Eye (tissue), 1 donor: ENCODE data around the gene DAAM1.

Experiments used
- DNase-seq: peaks from one replicate; pipeline ENCODE4 v3.0.0-alpha.2; 2015

DAAM1 gene

DNA sequence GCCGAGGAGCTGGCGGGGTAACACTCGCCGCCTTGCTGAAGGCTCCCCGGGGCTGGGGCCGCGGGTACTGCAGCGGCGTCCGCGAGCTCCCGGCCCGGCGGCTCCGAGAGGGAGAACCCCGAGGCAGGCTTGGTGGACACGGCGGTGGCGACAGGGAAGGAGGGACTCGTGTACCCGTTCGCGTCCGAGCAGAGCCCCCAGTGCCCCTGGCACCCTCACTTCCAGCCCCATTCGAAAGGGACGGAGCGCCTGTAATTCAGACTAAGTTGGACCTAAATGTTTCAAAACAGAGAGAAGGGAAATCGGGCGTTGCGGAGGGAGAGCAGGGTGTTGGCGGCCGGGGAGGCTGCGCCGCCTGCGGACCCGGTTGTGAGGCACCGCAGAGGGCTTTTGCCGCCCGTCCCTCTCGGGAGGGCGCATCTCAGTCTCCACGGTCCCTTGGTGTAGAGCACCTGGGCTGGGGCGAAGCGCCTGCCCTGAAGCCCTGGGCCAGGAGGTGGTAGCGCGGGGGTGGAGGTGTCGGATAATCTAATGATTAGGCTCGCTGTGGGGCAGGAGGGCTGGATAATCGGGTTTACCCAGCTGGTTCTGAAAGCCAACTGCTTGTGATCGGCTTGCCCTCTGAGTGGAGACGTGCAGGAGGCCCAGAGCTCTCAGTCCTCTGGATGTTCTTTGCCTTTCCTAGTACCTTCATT is 771 bp downstream of the DAAM1 start:
- peak; percentile 80 for DNase-seq

DNA sequence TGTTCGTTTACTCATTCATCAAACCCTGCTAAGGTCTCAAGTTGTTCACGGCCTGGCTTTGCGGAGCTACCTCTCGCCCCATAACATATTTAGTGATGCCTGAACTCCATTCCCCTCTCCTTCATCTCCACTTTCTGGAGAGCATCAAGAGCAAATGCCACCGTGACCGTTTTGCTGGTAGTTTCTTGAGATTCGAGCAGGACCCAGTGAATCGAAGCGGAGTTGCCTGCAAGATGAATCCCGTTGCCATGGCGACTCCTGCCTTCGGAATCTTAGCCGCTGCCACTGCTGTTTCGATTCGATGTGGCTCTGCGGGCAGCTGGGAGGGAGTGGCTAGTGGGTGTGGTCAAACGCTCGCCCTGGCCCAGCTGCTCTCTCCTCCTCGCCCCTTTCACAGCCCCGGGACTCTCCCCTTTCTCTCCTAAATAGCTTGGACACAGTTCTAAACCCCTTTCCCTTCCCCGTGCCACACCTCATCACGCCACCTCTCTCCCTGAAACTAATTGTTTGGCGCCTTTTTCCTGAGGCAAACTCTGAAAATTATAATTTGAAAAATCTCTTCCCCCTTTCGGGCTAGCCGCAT is 1.4 kb downstream of the DAAM1 start:
- DNase-seq = peak; percentile 97

DNA sequence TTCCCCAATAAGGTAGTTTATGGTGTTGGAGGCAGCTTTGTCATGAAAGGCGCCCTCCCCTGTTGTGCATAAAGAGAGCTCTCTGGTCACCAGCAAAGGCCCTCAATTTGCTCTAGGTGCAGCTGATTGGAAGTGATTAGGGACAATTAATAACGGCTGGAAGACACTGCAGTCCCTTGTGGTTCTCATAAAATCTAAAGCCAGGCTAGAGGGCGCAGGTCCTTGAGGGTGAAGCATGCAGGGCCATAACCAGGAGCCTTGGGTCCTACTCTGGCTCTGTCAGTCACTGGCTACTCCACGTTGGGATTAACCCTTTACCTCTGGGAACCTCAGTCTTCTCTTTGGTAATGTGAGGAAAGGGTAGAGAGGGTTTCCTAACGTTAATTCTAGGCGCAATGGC is 1.9 kb downstream of the DAAM1 start:
- peak; percentile 86 for DNase-seq

DNA sequence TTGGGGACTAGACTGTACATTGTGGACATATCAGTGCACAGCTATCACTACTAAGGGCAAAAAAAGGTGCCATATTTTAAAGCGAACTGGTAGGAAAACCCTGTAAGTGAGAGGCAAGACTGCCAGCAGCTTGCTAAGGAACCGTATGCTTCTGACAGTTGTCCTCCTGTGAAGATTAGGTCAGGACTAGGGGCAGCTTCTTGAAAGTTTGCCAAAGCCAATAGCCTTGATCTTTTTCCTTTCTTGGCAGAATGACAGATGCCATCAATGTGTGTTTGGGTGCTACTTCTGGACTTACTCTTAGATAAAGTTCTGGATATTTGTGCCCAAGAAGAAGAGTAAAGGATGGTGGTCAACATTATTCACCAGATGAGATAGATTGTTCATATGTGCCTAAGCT is 7.4 kb downstream of the DAAM1 start:
- no peak for DNase-seq

DNA sequence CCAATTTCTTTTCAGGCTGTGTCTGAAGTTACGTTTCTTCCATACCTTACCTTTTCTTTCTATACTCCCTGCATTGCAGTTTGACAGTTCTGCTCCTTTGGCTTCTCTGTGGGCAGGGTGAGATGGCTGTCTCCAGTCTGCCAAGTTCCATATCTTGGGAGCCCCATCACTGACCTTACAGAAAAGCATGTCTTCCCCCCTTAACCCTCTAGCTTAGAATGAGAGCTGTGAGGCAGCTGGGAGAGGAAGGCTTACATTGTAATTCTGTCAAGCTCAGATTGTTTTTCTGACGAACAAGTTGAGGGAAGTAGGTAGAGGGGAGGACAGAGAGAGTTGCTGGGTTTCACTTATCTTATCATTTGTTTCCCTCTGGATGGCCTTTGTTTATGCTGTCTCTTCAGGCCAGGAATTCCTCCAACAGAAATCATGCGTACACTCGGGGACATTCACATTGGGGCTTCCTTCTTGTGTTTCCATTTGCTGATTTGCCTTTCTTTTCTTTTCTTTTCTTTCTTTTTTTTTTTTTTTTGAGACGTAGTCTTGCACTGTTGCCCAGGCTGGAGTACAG is 9.3 kb downstream of the DAAM1 start:
- no peak for DNase-seq

DNA sequence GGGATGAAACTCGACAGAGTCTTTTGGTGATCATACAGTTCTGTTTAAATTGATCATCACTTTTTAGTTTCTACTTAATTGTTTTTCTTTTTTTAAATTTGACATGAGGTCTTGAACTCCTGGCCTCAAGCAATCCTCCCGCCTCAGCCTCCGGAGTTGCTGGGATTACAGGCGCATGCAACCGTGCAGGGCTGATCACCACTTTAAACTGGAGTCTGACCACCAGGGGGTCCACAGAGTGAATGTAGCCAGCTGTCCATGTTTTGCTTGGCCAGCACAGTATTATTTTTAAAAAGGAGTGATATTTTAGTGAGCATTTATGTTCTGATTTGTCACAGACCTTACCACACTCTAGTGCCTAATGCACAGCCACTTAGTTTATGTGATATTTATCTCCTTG is 10.7 kb downstream of the DAAM1 start:
- DNase-seq = no peak

DNA sequence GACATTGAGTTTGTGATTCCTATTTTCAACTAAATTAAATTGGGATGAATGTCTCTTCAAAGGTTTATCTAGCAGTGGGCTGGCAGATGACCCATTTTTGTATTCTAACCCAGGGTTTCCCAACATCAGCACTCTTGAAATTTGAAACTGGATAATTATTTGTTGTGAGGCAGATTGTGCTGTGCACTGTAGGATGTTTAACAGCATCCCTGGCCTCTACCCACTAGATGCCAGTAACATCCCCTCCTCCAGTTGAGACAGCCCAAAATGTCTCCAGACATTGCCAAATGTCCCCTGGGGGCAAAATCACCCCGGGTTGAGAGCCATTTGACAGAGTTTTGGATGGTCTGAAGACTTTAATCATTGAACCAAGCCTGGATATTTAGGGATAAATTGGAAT is 11.1 kb downstream of the DAAM1 start:
- DNase-seq = no peak

DNA sequence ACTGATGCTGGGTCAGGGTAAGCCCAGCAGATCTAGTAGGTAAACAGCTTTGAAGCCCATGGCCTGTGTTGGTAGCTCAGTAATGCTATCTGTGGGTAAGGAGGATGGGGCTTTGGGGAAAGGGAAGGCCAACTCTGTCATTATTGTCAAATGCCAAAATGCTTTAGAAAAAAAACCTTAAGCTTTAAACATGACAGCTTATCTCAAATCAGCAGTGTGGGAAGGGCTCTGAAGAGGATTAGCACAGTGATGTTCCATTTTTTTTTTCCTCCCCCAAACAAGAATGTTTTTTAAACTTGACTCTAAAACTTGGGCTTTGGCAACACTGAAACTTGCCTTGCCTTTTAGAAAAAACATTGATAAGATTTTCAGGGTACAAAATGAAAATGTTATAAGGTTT is 11.7 kb downstream of the DAAM1 start:
- DNase-seq = no peak

DNA sequence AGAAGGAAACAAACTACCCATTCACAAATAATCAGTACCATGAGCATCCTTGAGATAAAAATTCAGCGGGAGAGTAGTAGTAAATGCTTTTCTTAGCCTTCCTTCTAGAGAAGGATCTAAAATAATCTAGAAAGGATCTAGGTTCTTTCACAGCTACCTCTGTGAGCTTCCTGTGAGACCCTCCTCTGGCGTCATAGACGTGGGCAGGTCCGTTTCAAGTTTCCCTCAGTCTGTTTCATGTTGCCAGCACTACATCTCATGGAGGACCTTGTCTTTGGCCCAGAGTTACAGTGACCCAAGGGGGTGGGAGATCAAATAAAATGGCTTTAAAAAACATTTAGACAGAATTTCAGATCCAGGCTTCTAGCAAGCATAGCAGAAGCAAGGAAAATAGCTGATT is 13.6 kb downstream of the DAAM1 start:
- no peak for DNase-seq

DNA sequence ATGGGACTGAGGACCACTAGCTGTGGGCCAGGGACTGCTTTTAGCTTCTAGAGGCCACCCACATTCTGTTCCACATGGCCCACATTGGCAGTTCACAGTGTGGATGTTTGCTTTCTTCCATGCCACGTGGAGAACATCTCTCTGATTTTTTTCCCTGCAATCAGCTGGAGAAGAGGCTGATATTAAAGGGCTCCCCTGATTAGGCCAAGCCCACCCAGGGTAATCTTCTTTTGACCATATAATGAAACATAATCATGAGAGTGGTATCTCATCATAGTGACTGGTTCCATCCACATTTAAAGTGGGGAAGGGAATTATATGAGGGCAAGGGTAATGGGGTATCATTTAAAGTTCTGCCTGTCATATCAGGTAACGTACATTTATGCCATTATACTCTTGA is 15.8 kb downstream of the DAAM1 start:
- no peak for DNase-seq

DNA sequence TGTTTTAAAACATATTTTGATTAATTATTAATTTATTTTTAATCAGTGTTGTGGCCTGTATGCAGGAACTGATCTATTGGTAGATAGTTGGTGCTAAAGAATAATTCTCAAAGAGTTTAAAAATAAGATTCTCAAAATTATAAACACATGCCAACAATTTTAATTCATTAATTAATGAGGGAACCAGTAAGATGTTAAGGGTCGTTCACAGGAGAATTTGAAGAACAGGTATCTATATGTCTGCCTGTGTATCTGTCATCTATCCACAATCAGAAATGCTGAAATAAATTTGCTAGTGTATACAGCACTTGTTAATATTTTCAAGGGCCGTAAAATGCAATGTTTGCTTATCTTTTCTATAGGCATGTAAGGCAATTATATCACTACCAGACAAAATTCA is 18.4 kb downstream of the DAAM1 start:
- DNase-seq = no peak

DNA sequence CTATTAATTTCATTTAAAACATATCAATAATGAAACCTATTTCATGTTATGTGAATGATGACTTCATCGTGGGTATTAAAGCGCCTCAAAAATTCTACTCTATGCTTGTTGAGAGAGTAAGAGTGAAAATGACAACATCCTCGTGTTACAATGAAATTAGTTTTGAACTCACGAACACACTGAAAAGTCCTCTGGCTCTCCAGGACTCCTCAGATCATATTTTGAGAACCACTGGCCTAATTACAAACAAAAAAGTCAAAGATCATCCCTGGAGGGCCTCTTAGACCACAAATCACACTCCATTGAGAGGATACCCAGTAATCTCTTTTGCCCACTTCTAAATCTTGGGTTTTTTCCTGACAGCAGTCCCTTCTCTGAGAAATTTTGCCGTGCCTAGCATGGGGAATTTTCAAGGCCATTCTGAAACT is 19.1 kb downstream of the DAAM1 start:
- DNase-seq = no peak

DNA sequence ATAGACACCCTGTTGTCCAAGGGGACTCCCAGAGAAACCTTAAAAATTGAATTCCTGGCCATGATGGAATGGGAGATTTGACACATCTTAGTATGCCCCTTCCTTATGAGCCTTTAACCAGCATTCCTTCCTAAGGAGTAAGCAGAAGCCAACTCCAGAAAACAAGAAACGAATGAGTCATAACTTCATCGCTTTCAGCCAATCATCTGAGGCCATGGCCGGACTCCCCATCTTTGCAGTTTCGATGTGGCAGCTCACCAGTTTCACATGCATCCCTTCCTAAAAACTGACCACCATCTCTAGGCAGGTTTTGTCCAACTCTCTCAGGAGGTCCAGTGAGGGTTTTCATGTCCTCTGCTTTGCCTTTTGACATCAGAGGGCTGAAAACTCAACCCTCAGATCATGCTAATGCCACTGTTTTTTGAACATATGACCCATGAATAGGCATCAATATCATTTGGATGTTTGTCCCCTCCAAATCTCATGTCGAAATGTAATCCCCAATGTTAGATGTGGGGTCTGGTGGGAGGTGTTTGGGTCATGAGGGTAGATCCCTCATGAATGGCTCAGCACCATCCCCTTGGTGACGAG is 19.9 kb downstream of the DAAM1 start:
- DNase-seq = no peak

DNA sequence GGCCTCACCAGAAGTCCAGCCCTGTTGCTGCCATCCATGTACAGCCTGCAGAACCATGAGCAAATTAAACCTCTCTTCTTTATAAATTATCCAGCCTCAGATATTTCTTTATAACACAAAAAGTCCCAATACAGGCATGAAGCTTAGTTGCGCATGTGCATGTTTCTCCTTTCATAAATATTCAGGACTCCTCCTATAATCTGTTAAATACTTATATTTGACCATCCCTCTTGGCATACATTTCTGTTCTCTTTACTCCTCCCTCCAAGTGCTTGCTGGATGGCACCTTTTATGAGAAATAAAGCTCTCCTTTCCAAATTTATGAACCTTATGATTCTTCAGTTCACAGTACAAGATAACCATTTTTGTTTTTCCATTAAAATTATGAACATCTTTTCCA is 20.5 kb downstream of the DAAM1 start:
- DNase-seq = no peak

DNA sequence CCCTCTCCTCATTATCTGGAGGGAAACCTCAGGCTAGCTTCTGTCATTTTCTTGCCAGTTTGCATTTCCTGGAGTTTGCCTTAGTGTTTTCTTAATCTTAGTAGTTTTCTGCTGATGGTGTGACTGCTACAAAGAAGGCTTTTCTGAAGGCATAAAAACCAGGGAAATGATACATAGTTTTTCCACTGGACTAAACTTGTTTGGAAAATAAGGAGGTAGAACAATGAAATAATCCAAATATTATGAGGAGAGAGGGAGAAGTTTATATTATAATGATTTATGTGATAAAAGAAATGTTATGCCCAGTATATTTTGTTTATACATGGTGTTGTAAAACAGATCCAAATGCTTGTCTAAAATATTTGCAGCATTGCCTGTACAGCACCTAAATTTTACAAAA is 22.2 kb downstream of the DAAM1 start:
- DNase-seq = no peak

DNA sequence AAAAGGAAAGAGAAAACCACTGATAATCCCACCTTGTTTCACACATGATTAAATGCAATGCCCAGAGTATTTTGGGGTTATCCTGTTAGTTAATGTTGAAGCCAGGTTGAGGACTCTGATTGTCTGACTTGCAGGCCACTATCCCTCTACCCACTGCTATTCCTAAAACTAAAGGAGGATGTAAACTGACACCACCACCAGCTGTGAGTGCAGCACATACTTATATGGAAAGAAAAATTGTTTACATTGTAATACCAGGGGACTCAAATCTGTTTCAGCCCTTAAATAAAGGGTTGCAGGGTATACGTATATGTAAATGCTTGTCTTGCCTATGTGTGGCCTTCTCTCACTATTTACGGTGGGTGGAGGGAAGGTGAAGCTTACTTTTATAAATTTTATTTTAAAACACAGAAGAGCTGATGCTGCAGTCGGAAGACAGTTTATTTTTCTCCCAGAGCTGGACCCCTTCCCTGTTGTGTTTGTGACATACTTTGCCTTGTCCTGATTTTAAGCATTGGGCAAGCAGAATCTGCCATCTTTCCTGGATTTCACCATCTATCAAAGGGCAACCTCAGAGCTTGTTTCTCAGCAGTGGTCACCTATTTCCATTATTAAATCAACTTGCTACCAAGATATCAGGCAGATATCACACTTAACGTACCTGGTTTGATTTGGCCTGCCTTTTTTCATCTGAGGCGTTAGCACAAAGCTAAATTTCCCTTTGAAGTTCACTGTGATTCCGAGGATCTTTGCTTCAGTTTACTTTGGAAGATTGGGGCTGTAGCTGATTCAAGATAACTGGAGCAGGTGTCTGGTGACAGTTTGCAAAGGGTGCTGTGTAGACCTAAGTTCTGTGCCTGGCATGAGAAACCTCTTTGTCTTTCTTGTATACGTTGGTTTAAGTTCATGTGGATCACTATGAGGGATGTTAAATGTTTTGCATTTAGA is 25.2 kb downstream of the DAAM1 start:
- no peak for DNase-seq

DNA sequence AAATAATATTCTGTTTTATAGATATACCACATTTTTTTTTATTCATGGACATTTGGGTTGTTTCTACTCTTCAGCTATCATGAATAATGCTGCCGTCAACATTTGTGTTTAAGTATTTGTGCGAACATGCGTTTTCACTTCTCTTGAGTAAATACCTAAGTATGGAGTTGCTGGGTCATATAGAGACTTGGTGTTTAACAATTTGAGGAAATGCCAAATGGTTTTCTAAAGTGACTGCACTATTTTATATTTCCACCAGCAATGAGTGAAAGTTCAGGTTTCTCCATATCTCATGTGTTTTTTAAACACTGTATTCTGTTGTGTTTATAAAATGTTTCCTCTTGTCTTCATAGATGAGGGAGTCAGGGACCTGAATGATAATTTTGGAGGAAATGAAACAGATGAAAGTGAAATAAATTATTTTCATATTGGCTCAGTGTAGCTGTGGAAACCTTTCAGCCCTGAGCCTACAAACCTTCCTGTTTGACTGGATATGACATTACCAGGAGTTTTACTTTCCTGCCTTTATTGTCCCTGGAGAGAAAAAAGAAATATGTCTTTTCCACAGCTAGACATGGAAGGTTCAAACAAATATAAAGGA is 26.3 kb downstream of the DAAM1 start:
- DNase-seq = no peak

DNA sequence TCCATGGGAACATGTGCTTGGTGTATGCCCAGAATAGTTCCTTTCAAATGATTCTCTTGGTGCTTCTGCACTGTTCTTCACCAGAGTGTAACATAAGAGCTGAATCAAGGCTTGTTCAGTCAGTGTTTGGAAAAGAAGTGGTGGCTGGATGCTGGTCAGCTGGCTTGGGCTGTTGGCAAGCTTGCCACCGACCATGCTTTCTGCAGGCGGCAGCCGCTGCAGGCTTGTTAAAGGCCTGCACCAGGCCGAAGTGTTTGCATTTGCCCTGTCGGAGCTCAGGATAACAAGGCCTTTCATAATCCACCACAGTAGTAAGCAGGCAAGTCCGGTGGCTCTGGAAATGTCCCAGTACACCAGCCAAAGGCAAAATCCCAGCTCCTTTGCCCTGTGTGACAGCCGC is 26.9 kb downstream of the DAAM1 start:
- peak; percentile 34 for DNase-seq

DNA sequence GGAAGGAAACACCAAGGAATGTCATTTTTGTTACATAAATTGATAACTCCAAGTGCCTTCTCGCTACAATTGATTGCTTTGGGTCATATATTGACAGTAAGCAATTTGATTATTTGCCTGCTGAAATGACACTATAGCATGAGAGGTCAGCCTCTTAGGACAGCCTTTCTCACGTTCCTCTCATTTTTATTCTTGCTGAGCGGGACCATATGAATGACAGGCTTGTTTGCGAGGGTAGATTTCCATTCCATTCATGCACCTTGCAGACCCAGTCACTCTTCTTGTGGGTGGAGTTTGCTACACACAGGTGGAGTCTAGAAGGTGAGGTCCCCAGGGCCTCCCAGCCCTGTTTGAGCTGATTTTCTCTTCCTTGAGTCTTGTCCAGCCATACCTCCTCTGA is 27.3 kb downstream of the DAAM1 start:
- no peak for DNase-seq

DNA sequence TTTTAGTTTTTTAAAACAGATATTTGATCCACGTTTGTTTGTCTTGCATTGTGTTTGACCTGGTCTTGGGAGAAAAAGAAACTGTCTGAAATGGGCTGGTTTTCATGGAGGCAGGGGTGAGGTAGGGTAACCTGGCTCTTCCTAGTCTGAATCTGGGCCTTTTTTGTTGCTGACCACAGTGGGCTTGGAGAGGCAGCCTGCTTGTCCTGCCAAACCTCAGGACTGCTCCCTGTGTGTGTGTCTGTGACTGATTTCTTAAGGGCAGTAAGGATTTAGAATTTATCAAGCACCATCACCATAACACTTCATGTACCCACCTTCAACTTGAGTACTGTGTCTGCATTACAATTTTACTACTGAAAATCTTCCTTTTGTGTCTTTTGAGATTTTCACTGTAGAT is 28.5 kb downstream of the DAAM1 start:
- no peak for DNase-seq

DNA sequence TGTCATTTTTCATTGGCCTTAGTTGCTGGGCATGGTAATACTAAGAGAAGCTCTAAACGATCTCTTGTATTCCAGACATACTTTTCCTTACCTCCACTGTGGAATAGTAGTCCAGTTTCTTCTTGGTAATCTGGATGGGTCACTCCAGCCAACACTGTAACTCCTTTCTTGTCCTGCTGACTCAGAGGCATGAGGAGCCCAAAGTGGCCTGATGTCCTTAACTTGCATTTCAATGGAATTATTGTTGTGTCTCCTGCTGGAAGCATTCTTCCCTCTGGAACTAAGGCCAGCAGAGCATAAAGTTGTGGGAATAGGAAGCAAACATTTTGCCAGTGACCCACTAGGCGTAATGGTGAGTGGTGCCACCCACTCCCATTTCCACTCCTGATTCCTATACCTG is 33.1 kb downstream of the DAAM1 start:
- no peak for DNase-seq

DNA sequence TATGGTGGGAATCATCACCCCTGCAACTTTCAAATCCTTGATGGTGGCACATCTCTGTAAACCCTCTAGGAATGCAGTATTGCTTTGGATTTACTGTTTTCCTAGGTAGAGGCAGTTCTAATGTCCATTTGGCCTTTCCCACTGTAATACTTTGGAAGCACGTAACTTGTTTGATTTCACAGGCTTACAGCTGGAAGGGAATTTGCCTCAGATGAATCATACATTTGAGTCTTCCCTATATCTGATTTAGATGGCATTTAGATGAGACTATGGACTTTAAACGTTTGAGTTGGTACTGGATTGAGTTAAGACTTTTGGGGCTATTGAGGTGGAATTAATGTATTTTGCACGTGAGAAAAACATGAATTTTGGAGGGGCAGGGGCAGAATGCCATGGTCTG is 35.9 kb downstream of the DAAM1 start:
- DNase-seq = no peak

DNA sequence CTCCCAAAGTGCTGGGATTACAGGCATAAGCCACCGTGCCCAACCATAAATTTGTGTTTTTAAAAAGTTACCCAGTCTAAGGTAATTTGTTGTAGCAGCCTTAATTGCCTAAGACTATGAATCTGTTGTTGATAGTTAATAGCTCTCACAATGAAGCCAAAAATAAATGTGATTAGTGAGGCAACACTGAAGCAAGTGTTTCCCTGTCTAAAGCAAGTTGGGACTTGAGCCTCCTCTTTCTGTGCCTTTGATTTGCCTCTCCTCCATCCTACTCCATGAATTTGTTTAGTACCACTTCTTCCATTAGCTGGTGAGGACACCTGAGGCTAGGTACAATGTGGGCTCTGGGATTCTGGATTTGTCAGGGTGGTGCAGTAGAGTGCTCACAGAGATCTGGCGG is 36.8 kb downstream of the DAAM1 start:
- DNase-seq = no peak
